H9 (cell line): ENCODE results near the gene KLHL21. TPM values are rescaled to one million over a fixed set of nuclear protein-coding genes. Genes with fewer than 3 reads are reported as not detected.

Source experiments
- DNase-seq: peaks from one replicate; pipeline ENCODE4 v3.0.0-alpha.2; 2017
- H2AFZ ChIP-seq: one replicate; pipeline ENCODE4 v1.6.1; 2013; ENCODE audit warnings: mild to moderate bottlenecking, low read length, control low read depth, moderate library complexity
- H2AK5ac ChIP-seq: 2 replicates; pipeline ENCODE4 v1.6.1; 2013; ENCODE audit warnings: low read length, control low read depth, mixed read lengths; ENCODE audit not compliant: insufficient read length
- H2BK120ac ChIP-seq: one replicate; pipeline ENCODE4 v1.6.1; 2013; ENCODE audit warnings: low read depth, mild to moderate bottlenecking, low read length, control low read depth, inconsistent platforms; ENCODE audit not compliant: poor library complexity, severe bottlenecking
- H2BK12ac ChIP-seq: 2 replicates; pipeline ENCODE4 v1.6.1; 2013; ENCODE audit warnings: low read length, control low read depth, mixed read lengths, low read depth; ENCODE audit not compliant: insufficient read length
- H2BK15ac ChIP-seq: 2 replicates; pipeline ENCODE4 v1.6.1; 2013; ENCODE audit warnings: low read depth, low read length, control low read depth
- H2BK20ac ChIP-seq: one replicate; pipeline ENCODE4 v1.6.1; 2013; ENCODE audit warnings: low read depth, mild to moderate bottlenecking, low read length, control low read depth, inconsistent platforms; ENCODE audit not compliant: poor library complexity, severe bottlenecking
- H2BK5ac ChIP-seq: 2 replicates; pipeline ENCODE4 v1.6.1; 2013; ENCODE audit warnings: low read length, control low read depth, mixed read lengths; ENCODE audit not compliant: insufficient read length
- H3K14ac ChIP-seq: 2 replicates; pipeline ENCODE4 v1.6.1; 2013; ENCODE audit warnings: low read length, control low read depth; ENCODE audit not compliant: insufficient read depth
- H3K18ac ChIP-seq: 2 replicates; pipeline ENCODE4 v1.6.1; 2013; ENCODE audit warnings: low read depth, mild to moderate bottlenecking, mixed read lengths, low read length, control low read depth; ENCODE audit not compliant: insufficient read length
- H3K23ac ChIP-seq: 2 replicates; pipeline ENCODE4 v1.6.1; 2013; ENCODE audit warnings: low read length, control low read depth, mixed read lengths, low read depth; ENCODE audit not compliant: insufficient read length
- H3K23me2 ChIP-seq: 2 replicates; pipeline ENCODE4 v1.6.1; 2013; ENCODE audit warnings: low read depth, mild to moderate bottlenecking, mixed read lengths, low read length, control low read depth; ENCODE audit not compliant: insufficient read length, poor library complexity, severe bottlenecking
- H3K27ac ChIP-seq: 2 replicates; pipeline ENCODE4 v1.5.1; 2013; ENCODE audit warnings: low read length, control low read depth, mixed read lengths, low read depth; ENCODE audit not compliant: insufficient read length
- H3K27me3 ChIP-seq: 2 replicates; pipeline ENCODE4 v1.6.1; 2013; ENCODE audit warnings: low read length, control low read depth, inconsistent platforms; ENCODE audit not compliant: insufficient read depth
- H3K4ac ChIP-seq: 2 replicates; pipeline ENCODE4 v1.6.1; 2013; ENCODE audit warnings: low read depth, mild to moderate bottlenecking, control low read depth, inconsistent platforms, low read length, moderate library complexity
- H3K4me1 ChIP-seq: 2 replicates; pipeline ENCODE4 v1.6.1; 2013; ENCODE audit warnings: low read length, control low read depth, inconsistent platforms; ENCODE audit not compliant: insufficient read depth
- H3K4me2 ChIP-seq: 2 replicates; pipeline ENCODE4 v1.6.1; 2013; ENCODE audit warnings: low read length, control low read depth, mixed read lengths; ENCODE audit not compliant: insufficient read length, insufficient read depth
- H3K56ac ChIP-seq: 2 replicates; pipeline ENCODE4 v1.6.1; 2013; ENCODE audit warnings: low read depth, mild to moderate bottlenecking, mixed read lengths, low read length, control low read depth; ENCODE audit not compliant: insufficient read length
- H3K79me1 ChIP-seq: 2 replicates; pipeline ENCODE4 v1.6.1; 2013; ENCODE audit warnings: low read depth, mild to moderate bottlenecking, moderate library complexity, low read length, control low read depth, inconsistent platforms; ENCODE audit not compliant: insufficient read depth, poor library complexity, severe bottlenecking
- H3K79me2 ChIP-seq: 2 replicates; pipeline ENCODE4 v1.6.1; 2013; ENCODE audit warnings: low read length, control low read depth, inconsistent platforms; ENCODE audit not compliant: insufficient read depth
- H3K9ac ChIP-seq: 2 replicates; pipeline ENCODE4 v1.6.1; 2013; ENCODE audit warnings: low read length, control low read depth, mixed read lengths; ENCODE audit not compliant: insufficient read length; ENCODE audit errors: extremely low read depth
- H3K9me3 ChIP-seq: one replicate; pipeline ENCODE4 v1.6.1; 2013; ENCODE audit warnings: low read depth, low read length, inconsistent platforms; ENCODE audit not compliant: control insufficient read depth
- H3T11ph ChIP-seq: one replicate; pipeline ENCODE4 v1.6.1; 2013; ENCODE audit warnings: mild to moderate bottlenecking, low read length, control low read depth, inconsistent platforms
- H4K20me1 ChIP-seq: one replicate; pipeline ENCODE4 v1.6.1; 2013; ENCODE audit not compliant: control insufficient read depth, insufficient read length, insufficient read depth
- H4K5ac ChIP-seq: 2 replicates; pipeline ENCODE4 v1.6.1; 2013; ENCODE audit warnings: low read depth, mild to moderate bottlenecking, mixed read lengths, low read length, control low read depth; ENCODE audit not compliant: insufficient read length
- H4K8ac ChIP-seq: replicated peaks from 2 replicates; pipeline ENCODE4 v1.6.1; 2013; ENCODE audit warnings: low read length, control low read depth, mixed read lengths, low read depth; ENCODE audit not compliant: insufficient read length
- H4K91ac ChIP-seq: 2 replicates; pipeline ENCODE4 v1.6.1; 2013; ENCODE audit warnings: low read depth, mild to moderate bottlenecking, moderate library complexity, mixed read lengths, low read length, control low read depth; ENCODE audit not compliant: insufficient read length
- H3K27ac Mint-ChIP-seq, 3 experiments: 2 replicates in 2 of 3; 3 replicates in 1 of 3; pipeline ENCODE4 v1.8.0; 2020 to 2021; ENCODE audit warnings: mixed read lengths in 3 of 3, mild to moderate bottlenecking in 1 of 3, moderate library complexity in 1 of 3
- H3K27me3 Mint-ChIP-seq: 2 replicates; pipeline ENCODE4 v1.8.0; 2021; ENCODE audit warnings: low read depth, mild to moderate bottlenecking, moderate library complexity, mixed read lengths
- H3K36me3 Mint-ChIP-seq, 3 experiments: 2 replicates in 2 of 3; 3 replicates in 1 of 3; pipeline ENCODE4 v1.8.0; 2020 to 2021; ENCODE audit warnings: low read depth in 3 of 3, mixed read lengths in 3 of 3; ENCODE audit not compliant: insufficient read depth in 1 of 3
- H3K4me1 Mint-ChIP-seq, 2 experiments: 2 replicates each; pipeline ENCODE4 v1.8.0; 2020; ENCODE audit warnings: mixed read lengths in 2 of 2
- H3K4me3 Mint-ChIP-seq, 2 experiments: 2 replicates in 1 of 2; 3 replicates in 1 of 2; pipeline ENCODE4 v1.8.0; 2020 to 2021; ENCODE audit warnings: mild to moderate bottlenecking in 2 of 2, mixed read lengths in 2 of 2, moderate library complexity in 1 of 2
- H3K9me3 Mint-ChIP-seq, 2 experiments: 2 replicates in 1 of 2; 3 replicates in 1 of 2; pipeline ENCODE4 v1.8.0; 2020; ENCODE audit warnings: mild to moderate bottlenecking in 2 of 2, mixed read lengths in 2 of 2, moderate library complexity in 1 of 2
- CTCF ChIP-seq: fragments of 200-600 bp; sonication (generic); conservative IDR thresholded peaks from 3 replicates; pipeline ENCODE4 v1.8.0; 2021; ENCODE audit warnings: antibody characterized with exemption, mild to moderate bottlenecking
- WGBS: extraction: QIAGEN DNeasy Blood & Tissue Kit; methylation state at CpG from one replicate; pipeline ENCODE4 v1.1.7; 2013; ENCODE audit warnings: missing lambda C conversion rate, low lambda C conversion rate, mixed read lengths; ENCODE audit not compliant: insufficient read length; ENCODE audit errors: extremely low coverage; 5-methylcytosine and 5-hydroxymethylcytosine counted together
- total RNA-seq: library from RNA; stranded (reverse); gene quantifications from 2 replicates; pipeline ENCODE4 v1.2.1, GENCODE V29; 2021

Gene KLHL21
- total RNA-seq, 1 experiment from 2014 or later: 31.9 TPM

DNA sequence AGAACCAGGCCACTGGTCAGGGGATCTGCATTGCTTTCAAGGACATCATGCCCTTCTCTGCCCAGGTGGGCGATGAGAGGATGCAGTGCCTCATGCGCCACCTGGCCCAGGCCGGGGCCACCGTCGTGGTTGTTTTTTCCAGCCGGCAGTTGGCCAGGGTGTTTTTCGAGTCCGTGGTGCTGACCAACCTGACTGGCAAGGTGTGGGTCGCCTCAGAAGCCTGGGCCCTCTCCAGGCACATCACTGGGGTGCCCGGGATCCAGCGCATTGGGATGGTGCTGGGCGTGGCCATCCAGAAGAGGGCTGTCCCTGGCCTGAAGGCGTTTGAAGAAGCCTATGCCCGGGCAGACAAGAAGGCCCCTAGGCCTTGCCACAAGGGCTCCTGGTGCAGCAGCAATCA lies 27.9 kb downstream of the KLHL21 start:
- H3K9ac ChIP-seq: no peak overlapping the region

More for the DNA sequence above, 27.9 kb downstream of the KLHL21 start:
- Histone ChIP-seq H3K18ac (no peak overlapping the region), H3K23ac (no peak overlapping the region), H2BK5ac (no peak overlapping the region), H3K56ac (no peak overlapping the region), H2AK5ac (no peak overlapping the region), H2BK20ac (no peak overlapping the region), H4K8ac (no peak overlapping the region), H4K20me1 (no peaks in the 10 kb centered on the region), H2BK120ac (no peak overlapping the region), H4K5ac (no peak overlapping the region), H3K27me3 (no peaks in the 10 kb centered on the region), H3K79me1 (no peaks in the 10 kb centered on the region), H3K4ac (no peak overlapping the region), H2BK12ac (no peak overlapping the region), H2BK15ac (no peak overlapping the region), H3K14ac (no peak overlapping the region), H3K4me1 (no peaks in the 10 kb centered on the region; the same call in 1 of the 2 replicates), H3T11ph (no peak overlapping the region), H3K79me2 (no peaks in the 10 kb centered on the region), H3K4me2 (no peak overlapping the region), H3K27ac (no peak overlapping the region), H2AFZ (no peak overlapping the region), H3K23me2 (no peaks in the 10 kb centered on the region), H3K9me3 (no peaks in the 10 kb centered on the region), H4K91ac (no peak overlapping the region)
- no peak for DNase-seq
- no CpG with 5 or more reads among the region's 14 CpGs for WGBS
- no peak overlapping the region for H3K4me3 Mint-ChIP-seq
- TF ChIP-seq CTCF: no peak
- peaks cover 16 to 17% of the 10 kb centered on the region in 2 experiments for H3K4me1 Mint-ChIP-seq
- no peaks in the 10 kb centered on the region for H3K36me3 Mint-ChIP-seq
- no peak overlapping the region for H3K27ac Mint-ChIP-seq
- peaks cover 46% of the 10 kb centered on the region for H3K27me3 Mint-ChIP-seq
- H3K9me3 Mint-ChIP-seq: peaks cover 4% of the 10 kb centered on the region in 2 experiments; a peak in 2 of 5 replicates
